GM19395 (cell line): ENCODE measurements around the gene AGAP5.
A peak's percentile ranks its signal among the peaks of the same experiment; 100 is the strongest.
"Not testable (repeated sequence)": the region's sequence is repeated elsewhere in the genome, so short reads cannot be mapped to it uniquely, and the experiment has no call there.

Experiments used
- ATAC-seq: cut with Tn5 transposase; IDR thresholded peaks from one replicate; pipeline ENCODE4 v1.9.1; 2021; ENCODE audit warnings: mild to moderate bottlenecking, moderate library complexity; ENCODE audit not compliant: unreplicated experiment

Gene AGAP5

GRCh38 chr10:73662705-73663104, 35.2 kb downstream of the AGAP5 start:
- not testable (repeated sequence) for ATAC-seq

GRCh38 chr10:73655990-73656298, 42.0 kb downstream of the AGAP5 start, which contains the start of gene SYNPO2L:
Gene SYNPO2L (minus strand): TSS chr10:73656029. CDS start chr10:73655922, 107 bp downstream.
- no peak for ATAC-seq

DNA sequence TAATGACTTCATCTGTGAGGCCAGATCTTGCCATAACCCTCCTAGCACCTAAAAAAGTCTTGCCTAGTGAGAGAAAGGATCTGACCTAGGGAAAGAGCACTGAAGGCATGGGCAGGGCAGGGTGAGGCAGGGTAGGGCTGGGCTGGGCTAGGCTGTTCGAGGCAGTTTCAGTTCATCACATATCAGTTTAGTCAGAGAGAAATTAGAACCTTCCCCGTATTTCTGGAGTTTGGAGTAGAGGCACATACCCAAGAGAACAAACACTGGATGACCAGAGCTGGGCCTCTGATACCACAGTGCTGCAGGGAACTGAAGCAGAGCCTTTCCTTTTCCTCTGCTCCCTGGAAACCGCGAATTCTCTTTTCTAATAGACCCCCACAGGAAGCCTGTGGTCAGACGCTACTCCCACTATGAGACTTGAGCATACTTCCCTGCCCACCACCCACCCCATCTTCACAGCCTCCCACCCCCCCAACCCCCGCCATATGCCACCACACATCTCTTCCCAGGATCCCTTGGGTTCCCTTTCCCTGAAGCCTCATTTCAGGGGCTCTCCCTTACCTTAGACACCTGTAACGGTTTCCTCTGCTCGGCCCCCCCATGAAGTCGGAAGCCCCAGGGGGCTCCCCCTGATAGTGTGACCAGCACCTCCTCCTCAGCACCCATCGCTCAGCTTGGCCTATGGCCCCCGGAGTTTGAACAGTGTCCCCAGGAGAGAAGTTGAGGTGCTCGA, 42.5 kb downstream of the AGAP5 start:
- ATAC-seq, result no peak

GRCh38 chr10:73653701-73654100, 44.2 kb downstream of the AGAP5 start:
- ATAC-seq, result no peak

GRCh38 chr10:73653195-73653594, 44.7 kb downstream of the AGAP5 start:
- ATAC-seq, result no peak

GRCh38 chr10:73650537-73651331, 47.2 kb downstream of the AGAP5 start:
- peak; percentile 58 for ATAC-seq

DNA sequence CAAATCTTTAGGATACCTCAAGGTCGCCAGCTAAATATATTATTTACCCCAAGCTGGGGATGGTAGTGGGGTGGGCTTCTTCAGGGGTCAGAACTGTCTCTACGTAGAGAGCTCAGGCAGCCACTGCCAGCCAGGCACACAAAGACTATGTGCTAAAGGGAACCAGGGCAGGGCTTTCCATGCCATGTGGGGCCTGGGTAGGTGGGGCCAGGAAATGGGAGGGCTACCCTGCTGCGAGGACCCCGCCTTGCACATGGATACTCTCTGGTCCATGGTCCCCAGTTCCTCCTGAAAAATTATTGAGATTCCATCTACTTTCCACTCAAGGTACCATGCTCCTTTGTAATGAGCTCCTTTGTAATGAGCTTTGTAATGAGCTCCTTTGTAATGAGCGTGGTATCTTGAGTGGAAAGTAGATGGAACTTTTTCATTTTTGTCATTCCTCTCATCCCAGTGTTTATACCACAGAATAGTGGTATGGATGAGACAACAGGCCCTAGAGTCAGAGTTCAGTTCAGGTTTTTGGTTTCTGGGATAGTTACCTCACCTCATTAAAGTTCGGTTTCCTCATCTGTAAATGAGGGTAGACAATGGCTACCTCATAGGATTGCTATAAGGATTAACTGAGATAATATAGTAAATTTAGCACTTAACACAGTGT, 47.9 kb downstream of the AGAP5 start:
- ATAC-seq, result no peak

DNA sequence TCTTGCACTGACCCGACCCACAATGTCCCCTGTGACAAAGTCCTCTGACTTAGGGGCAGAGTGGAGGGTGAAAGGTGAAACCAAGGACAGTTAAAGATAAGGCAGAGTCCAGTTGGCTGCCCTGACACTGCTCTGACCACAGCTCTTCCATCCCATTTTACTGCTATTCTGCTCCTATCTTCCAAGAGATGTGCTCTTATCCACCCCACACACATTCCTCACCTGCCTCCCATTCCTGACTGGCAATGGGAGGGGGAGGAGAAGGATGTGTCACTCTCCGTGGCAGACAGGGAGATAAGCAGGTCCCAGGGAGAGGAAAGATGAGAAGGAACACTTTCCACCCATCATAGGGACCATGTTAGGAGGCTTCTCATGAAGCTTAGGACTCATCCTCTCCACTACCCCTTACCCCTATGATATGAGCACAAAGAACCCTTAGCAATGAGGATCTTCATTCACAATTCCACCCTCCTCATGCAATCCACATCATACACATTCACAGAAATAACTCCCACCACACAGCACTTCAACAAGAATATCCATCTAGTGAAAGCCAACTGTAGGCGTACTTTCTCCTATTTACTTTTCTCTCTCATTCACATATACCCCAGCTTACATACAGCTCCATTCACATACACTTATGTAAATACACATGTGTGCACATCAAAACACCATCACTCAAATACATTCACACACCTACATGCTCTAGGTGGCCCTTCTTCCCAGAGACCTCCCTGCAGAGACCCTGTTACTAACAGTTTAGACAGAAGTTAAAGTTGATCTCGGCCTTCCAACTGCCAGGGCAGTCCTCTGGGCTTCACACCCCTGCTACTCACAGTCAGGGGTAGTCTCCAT, 48.7 kb downstream of the AGAP5 start:
- no peak for ATAC-seq

DNA sequence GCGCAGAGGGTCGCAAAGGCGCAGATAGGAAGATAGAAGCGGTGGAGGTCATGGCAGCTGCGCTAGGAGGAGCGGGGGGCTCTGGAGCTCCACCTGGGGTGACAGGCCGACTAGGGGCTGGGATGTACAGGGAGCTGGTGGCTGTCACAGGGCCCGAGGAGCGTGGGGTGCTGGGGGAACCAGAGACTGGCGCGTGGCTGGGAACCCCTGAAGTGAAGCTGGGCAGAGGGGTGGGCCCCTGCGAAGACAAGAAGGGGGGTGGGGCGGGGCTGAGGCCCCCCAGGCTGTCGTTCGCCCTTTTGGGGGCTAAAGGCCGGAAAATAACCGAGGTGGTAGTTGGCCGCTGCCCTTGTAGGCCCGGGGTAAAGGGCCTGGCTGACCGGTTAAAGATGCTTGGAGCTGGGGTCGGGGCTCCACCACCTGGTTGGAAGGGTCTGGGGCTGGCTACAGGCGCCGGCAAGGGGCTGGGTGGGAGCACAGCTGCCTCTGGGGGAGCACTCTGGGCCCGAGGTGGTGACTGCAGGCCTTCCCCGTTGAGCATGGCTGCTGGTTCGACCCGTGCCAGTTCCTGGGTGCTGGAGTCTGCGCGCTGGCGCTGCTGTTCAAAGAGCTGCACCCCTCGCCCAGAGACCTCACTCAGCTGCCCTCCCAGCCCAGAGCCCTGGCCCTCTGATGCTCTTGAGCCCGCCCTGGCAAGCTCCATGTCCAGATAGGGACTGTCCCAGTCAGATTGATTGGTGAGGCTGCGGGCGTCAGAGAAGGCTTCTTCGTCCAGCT, 49.8 kb downstream of the AGAP5 start:
- no peak for ATAC-seq

GRCh38 chr10:73647211-73647874, 50.6 kb downstream of the AGAP5 start:
- ATAC-seq, result no peak

DNA sequence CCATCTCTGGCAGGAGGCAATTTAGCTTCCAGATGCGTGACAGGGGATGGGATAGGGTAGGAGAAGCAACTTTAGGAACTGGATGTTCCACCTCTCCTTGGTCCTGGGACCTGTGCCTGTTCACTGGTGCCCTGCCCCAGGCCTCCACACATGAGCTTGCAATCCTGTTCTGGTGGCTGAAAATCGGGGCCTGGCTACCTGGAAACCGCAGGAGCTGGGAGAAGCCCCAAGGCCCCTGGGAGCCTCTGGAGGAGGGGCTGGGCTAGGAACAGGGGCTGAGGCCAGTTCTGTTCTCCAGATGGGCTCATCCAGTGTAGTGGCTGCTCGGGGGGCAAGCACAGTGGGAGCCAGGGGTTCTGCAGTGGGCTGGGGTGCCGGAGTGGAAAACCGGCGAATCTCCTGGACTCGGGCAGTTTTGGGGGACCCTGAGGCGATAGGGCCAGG, 51.3 kb downstream of the AGAP5 start:
- no peak for ATAC-seq

DNA sequence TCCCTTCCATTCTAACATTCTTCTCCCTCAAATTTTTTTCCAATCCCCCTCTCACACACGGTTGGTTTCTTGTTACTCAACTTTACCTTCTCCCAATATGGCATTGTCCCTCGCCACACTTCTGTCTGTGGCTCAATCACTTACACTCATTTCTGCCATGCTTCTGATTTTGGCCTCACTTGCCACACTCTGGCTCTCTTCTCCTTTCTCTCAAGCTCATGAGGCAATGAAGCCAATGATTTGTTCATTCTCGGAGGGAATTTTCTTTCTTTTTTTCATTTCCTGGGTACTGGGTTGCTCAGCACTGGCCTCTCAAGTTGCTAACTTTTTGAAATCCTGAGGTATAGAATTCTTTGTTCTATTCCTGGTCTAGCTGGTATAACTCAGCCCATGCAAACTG, 52.7 kb downstream of the AGAP5 start:
- ATAC-seq, result no peak

GRCh38 chr10:73644767-73645166, 53.1 kb downstream of the AGAP5 start:
- no peak for ATAC-seq

GRCh38 chr10:73644015-73644743, 53.7 kb downstream of the AGAP5 start:
- no peak for ATAC-seq

DNA sequence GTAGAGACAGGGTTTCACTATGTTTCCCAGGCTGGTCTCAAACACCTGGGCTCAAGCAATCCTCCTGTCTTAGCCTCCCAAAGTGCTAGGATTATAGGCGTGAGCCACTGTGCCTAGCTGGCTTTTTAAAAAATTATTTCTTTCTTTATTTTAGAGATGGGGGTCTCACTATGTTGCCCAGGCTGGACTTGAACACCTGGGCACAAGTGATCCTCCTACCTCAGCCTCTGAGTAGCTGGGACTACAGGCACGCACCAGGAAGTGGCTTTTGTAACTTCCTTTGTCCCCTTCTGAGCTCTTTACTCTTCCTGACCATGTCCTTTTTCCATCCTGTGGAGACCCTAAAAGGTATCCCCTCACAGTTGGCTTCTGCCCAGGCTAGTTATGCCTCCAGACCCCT, 54.5 kb downstream of the AGAP5 start:
- no peak for ATAC-seq

GRCh38 chr10:73641328-73642060, 56.4 kb downstream of the AGAP5 start, which contains the start of gene MYOZ1:
Gene MYOZ1 (minus strand): TSS chr10:73641474. CDS start chr10:73640017, 1,457 bp downstream.
- ATAC-seq, result no peak

- no peak for ATAC-seq
These were observed 58.6 kb downstream of the AGAP5 start for GRCh38 chr10:73639286-73639685.

DNA sequence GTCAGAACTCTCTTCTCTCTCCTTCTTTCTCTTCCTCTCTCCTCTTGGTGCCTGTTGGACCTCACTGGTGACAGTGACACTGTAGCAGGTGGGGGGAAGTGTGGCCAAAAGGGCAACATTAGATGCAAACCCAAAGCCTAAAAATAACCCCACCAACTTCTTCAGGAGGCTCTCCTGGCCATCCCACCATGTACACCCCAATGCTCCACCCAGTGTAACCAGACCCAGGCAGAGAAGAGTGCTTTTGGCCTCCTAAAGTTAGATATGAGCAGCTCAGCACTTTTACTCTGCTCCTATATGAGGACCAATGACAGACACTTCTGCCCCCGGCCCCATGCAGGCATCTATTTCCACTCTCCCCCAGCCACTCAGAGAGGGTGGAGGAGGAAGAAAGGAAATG, 62.1 kb downstream of the AGAP5 start:
- no peak for ATAC-seq
